Mesodermal cell (in vitro differentiated cells): ENCODE data around the gene STAC.
A peak's percentile ranks its signal among the peaks of the same experiment; 100 is the strongest.

Experiments
- H3K27ac ChIP-seq: 2 replicates; pipeline ENCODE4 v1.7.0; 2013; ENCODE audit warnings: mild to moderate bottlenecking, low read depth, low read length, moderate library complexity; ENCODE audit not compliant: severe bottlenecking
- H3K36me3 ChIP-seq: 2 replicates; pipeline ENCODE4 v1.7.1; 2013; ENCODE audit warnings: mild to moderate bottlenecking, low read length, moderate library complexity; ENCODE audit not compliant: control insufficient read depth, insufficient read depth
- H3K4me1 ChIP-seq: one replicate; pipeline ENCODE4 v1.7.1; 2013; ENCODE audit warnings: mild to moderate bottlenecking, low read length; ENCODE audit not compliant: insufficient read depth, control insufficient read depth, poor library complexity, severe bottlenecking
- H3K4me3 ChIP-seq: 2 replicates; pipeline ENCODE4 v1.7.0; 2013; ENCODE audit warnings: low read length, control low read depth, mild to moderate bottlenecking; ENCODE audit not compliant: insufficient read depth, poor library complexity, severe bottlenecking; ENCODE audit errors: extremely low read depth
- H3K9me3 ChIP-seq: 2 replicates; pipeline ENCODE4 v1.7.1; 2013; ENCODE audit warnings: mild to moderate bottlenecking, low read length, moderate library complexity; ENCODE audit not compliant: control insufficient read depth
- WGBS, 2 experiments: methylation state at CpG; one replicate each; pipeline ENCODE4 v1.1.5; 2013; ENCODE audit warnings: missing lambda C conversion rate in 2 of 2; ENCODE audit not compliant: insufficient coverage in 2 of 2; 5-methylcytosine and 5-hydroxymethylcytosine counted together

Gene STAC

DNA sequence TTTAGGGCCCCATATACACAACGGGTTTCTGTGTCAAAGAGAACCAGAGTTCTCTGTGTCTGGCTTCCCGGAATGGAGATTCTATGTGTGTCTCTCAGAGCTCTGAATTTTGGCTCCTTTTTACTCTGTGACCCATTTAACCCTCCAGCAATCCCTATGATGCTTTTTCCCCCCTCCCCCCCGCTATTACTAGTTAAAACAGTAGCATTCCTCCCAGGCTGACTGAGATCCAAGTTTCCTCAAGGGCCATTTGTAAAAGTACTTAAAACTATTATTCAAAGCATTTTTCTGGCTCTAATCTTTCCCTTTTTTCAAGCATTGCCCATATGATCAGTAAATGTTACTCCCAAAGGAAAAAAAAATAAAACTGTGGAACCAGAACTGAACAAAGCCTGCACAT is 6.6 kb upstream of the STAC start:
- no peaks in the 10 kb centered on the region for H3K36me3 ChIP-seq
- peaks cover 5% of the 10 kb centered on the region for H3K4me1 ChIP-seq
- WGBS, 2 experiments, result 81 to 100% methylated on average over 1 to 2 of the region's 3 CpGs
- no peaks in the 10 kb centered on the region for H3K9me3 ChIP-seq
- H3K4me3 ChIP-seq, result no peak overlapping the region
- peak overlapping the region; percentile 54 for H3K27ac ChIP-seq

DNA sequence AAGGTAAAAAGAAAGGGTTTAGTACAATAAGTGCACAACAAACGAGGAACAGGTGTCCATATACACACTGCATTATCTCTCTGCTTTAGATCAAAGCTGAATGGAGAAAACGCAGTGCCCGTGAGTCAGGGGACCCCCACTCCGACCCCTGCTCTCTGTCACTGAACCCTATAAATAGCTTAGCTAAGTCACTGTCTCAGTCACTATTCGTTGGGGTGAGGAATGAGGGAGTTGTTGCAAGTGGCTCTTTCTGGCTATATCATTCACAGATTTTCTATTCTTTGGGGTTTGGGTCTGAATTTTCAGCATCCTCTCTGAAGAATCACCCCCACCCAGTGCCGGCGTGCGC is 458 bp upstream of the STAC start:
- H3K9me3 ChIP-seq, result no peaks in the 10 kb centered on the region
- no peak overlapping the region for H3K27ac ChIP-seq
- peaks cover 3% of the 10 kb centered on the region for H3K36me3 ChIP-seq
- H3K4me1 ChIP-seq, result no peaks in the 10 kb centered on the region
- 0% methylated on average over 1 to 3 of the region's 8 CpGs for WGBS, 2 experiments
- H3K4me3 ChIP-seq, result peak overlapping the region; percentile 61

DNA sequence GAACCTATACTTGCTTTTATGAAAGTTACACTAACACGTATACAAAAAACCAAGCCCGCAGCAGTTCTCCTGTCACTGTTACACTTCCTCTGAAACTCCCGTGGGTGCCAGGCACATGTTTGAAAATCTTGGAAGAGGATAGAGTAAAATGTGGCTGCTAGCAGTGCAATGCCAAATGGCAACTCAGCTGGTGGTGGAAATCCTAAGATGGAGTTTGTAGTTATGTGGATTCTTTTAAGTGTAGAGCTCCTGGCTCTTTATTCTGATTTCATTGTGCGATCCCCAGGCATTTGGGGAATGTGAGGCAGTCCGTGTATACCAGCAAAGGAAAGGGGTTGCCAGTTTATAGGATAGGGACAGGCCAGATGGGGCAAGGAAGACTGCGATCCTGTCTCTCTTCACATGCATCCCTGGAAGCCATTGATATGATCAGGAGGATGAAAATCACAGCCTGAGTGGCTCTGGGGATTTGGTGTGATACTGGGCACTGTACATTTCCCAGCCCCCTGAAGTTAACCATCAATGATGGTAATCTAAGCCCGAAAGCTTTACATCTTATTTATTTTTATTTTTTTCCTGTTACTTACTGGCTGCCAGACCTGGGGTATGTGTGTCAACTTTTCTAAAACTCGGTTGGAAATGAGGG is 1.1 kb downstream of the STAC start:
- no peak overlapping the region for H3K27ac ChIP-seq
- H3K4me3 ChIP-seq, result peak overlapping the region; percentile 61
- no peaks in the 10 kb centered on the region for H3K9me3 ChIP-seq
- WGBS, 2 experiments, result 0 to 17% methylated on average over 1 to 2 of the region's 8 CpGs
- peaks cover 3% of the 10 kb centered on the region for H3K36me3 ChIP-seq
- no peaks in the 10 kb centered on the region for H3K4me1 ChIP-seq

DNA sequence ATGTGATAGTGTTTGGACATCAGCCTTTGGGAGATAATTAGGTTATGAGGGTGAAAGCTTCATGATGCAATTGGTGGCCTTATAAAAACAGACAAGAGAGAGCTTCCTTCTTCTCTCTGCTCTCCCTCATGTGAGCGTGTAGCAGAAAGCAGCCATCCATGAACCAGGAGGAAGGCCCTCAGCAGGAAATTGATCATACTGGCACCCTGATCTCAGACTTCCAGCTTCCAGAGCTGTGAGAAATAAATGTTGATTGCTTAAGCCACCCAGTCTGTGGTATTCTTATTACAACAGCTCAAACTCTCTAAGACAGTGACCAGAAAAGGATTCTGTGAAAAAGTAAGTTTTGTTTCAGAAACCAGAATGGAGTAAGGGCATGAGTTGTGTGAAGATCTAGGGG is 13.3 kb downstream of the STAC start:
- H3K4me1 ChIP-seq, result peaks cover 4% of the 10 kb centered on the region
- H3K9me3 ChIP-seq, result no peaks in the 10 kb centered on the region
- WGBS, 2 experiments, result 100% methylated on average over 1 of the region's 1 CpG; no CpG with 5 or more reads in 1 of the 2 experiments
- H3K36me3 ChIP-seq, result no peaks in the 10 kb centered on the region
- H3K27ac ChIP-seq, result no peak overlapping the region
- no peak overlapping the region for H3K4me3 ChIP-seq

DNA sequence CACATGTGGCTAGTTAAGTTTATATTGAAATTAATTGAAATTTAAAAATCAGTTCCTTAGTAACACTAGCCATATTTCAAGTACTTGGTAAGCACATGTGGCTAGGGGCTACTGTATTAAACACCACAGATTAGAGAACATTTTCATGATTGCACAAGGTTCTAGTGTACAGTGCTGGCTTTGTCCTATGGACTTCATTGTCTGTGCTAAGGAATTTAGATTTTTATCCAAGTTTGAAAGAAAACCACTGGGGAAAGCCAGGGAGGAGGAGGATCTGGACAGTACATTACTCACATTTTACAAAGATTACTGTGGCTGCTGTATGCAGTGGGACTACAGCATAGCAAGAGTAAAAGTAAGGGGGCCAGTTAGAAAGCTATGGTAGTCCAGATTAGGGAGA is 13.9 kb downstream of the STAC start:
- no peak overlapping the region for H3K4me3 ChIP-seq
- H3K9me3 ChIP-seq, result no peaks in the 10 kb centered on the region
- H3K4me1 ChIP-seq, result peaks cover 4% of the 10 kb centered on the region
- no peaks in the 10 kb centered on the region for H3K36me3 ChIP-seq
- no peak overlapping the region for H3K27ac ChIP-seq

DNA sequence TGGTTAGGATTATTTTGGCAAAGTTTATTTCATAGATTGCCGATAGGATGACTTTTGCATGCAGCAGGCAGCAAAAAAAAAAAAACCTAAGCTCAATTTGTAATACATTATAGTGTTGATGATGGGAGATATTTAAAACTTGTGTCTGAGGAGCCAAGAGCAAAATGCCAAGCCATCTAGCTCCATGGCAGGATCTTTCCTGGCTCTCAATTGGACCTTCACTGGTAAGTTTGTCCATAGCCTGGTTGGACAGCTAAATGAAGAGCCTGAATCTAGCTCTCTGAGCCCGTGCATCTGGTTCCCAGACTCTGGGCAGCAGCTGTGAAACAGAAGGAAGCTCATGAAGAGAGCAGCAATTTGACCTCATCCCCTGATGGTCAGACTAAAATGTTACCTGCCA is 17.5 kb downstream of the STAC start:
- H3K36me3 ChIP-seq, result no peaks in the 10 kb centered on the region
- peaks cover 4% of the 10 kb centered on the region for H3K4me1 ChIP-seq
- no peak overlapping the region for H3K27ac ChIP-seq
- WGBS, 2 experiments, result 100% methylated on average over 1 of the region's 2 CpGs; no CpG with 5 or more reads in 1 of the 2 experiments
- no peak overlapping the region for H3K4me3 ChIP-seq
- H3K9me3 ChIP-seq, result no peaks in the 10 kb centered on the region

DNA sequence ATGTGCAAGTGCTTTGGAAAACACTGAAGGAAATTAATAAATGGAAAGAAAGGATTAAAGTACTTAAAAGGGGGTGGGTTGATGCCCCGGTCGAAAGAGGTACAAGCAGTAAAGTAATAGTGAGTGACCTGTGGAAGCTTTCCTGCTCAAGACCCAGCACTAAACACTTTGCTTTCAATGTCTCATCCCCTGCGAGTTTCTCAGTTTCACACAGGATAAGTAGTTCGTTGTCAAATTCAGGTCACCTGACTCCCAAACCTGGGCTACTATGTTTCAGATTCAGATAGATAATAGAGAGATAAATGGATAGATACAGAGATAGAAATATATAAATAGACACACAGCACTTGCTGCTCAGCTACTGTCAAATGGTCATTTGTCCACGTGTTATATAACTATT is 19.6 kb downstream of the STAC start:
- no peaks in the 10 kb centered on the region for H3K9me3 ChIP-seq
- 88 to 95% methylated on average over 2 to 3 of the region's 5 CpGs for WGBS, 2 experiments
- no peak overlapping the region for H3K4me3 ChIP-seq
- H3K4me1 ChIP-seq, result peaks cover 4% of the 10 kb centered on the region
- no peaks in the 10 kb centered on the region for H3K36me3 ChIP-seq
- H3K27ac ChIP-seq, result no peak overlapping the region

DNA sequence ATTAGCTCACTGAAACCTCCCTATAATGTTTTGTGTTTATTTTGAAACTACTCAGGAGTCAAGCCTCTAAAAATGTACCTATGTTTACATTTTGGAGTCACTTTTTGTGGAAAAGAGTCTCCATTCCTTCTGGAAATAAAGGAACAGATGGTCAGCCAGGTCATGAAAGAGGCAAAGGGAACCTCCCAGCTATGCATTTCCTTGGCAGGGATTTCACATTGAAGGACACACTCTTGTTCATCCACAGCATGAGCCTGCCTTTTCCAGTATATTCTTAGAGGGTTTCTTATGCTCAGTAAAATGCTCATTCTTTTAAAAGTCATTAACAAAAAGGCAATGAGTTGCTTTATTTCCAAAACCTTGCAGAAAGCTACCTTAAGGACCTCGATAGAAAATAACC is 20.8 kb downstream of the STAC start:
- Histone ChIP-seq H3K36me3 (no peaks in the 10 kb centered on the region), H3K4me3 (no peak overlapping the region), H3K9me3 (no peaks in the 10 kb centered on the region), H3K4me1 (no peaks in the 10 kb centered on the region), H3K27ac (no peak overlapping the region)
- 100% methylated on average over 1 of the region's 1 CpG for WGBS, 2 experiments

DNA sequence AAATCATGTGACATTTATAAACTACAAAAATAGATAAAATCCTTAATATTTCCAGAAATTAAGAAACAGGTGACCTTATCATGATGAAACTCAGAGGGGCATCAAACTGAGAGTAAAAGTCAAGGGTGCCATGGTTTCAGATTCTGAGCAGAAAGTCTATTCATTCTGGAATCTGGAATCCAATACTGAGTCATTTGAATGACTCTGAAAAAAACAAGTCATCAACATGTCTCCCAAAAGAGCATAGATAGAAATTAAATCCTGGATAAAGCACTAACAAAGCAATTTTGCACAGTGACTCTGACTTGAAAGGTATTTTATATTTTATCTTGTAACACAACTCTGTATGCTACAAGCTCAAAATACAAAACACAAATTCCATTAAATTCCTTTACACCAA is 23.4 kb downstream of the STAC start:
- no peak overlapping the region for H3K4me3 ChIP-seq
- no peaks in the 10 kb centered on the region for H3K4me1 ChIP-seq
- no peak overlapping the region for H3K27ac ChIP-seq
- H3K9me3 ChIP-seq, result no peaks in the 10 kb centered on the region
- H3K36me3 ChIP-seq, result no peaks in the 10 kb centered on the region

DNA sequence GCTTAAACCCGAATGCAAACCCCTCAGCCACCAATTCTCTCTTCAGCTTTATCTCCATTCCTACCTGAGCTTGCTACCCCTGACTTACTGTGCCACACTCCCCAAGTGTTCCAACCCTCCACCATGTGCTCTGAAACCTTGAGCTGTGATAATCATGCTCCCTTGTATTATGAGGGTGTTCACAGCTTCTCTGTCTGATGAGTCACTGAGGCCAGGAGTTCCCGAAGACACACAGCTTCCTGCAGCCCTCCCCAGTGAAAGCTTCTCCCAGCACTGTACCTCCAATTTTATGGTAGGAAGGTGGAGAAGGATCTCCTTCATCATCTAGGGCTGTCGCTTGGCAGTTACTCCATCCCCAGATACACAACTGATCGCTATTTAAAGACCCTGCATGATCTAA is 24.9 kb downstream of the STAC start:
- Histone ChIP-seq H3K4me1 (no peaks in the 10 kb centered on the region), H3K4me3 (no peak overlapping the region), H3K36me3 (no peaks in the 10 kb centered on the region), H3K9me3 (no peaks in the 10 kb centered on the region), H3K27ac (no peak overlapping the region)
- WGBS, 2 experiments, result 93 to 100% methylated on average over 1 to 3 of the region's 4 CpGs

DNA sequence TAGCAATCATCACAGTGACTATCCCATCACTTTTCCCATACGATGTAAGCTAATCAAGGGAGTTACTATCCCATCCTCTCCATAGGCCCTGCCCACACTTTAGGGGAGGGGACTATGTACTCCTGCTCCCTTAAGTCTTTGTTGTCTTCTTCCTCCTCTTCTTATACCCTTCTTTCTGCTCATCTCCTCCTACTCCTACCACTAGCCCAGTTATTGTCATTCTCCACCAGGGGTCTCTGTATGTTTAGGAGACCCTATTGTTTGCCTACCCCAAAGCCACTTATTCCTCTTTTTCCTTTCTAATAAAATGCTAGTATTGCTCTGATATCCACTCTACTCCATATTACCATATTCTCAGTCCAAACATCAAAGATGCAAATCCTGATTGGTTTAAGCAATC is 27.8 kb downstream of the STAC start:
- H3K4me3 ChIP-seq, result no peak overlapping the region
- no peaks in the 10 kb centered on the region for H3K4me1 ChIP-seq
- no peaks in the 10 kb centered on the region for H3K36me3 ChIP-seq
- 67% methylated on average over 1 of the region's 1 CpG; no CpG with 5 or more reads in 1 of the 2 experiments for WGBS, 2 experiments
- H3K27ac ChIP-seq, result no peak overlapping the region
- H3K9me3 ChIP-seq, result no peaks in the 10 kb centered on the region
